Keratinocyte (primary cell): ENCODE measurements around the gene RCAN2. TPM values are rescaled to one million over a fixed set of nuclear protein-coding genes. Genes with fewer than 3 reads are reported as not detected.

ENCODE experiments used
- DNase-seq: peaks from one replicate; pipeline ENCODE4 v3.0.0-alpha.2; 2011; ENCODE audit warnings: low read depth, missing footprints, low spot score
- FAIRE-seq: peaks from 2 replicates; lab custom pipeline; 2011; peaks lifted over from hg19 to GRCh38; lab: Jason Lieb, UNC
- H2AFZ ChIP-seq: 2 replicates; pipeline ENCODE4 v1.6.0; 2012; ENCODE audit warnings: low read length, control low read depth, inconsistent platforms; ENCODE audit not compliant: control insufficient read depth
- H3K27ac ChIP-seq: 2 replicates; pipeline ENCODE4 v1.5.1; 2011; ENCODE audit warnings: low read length; ENCODE audit not compliant: control insufficient read depth, insufficient read depth
- H3K27me3 ChIP-seq: 3 replicates; pipeline ENCODE4 v1.6.0; 2011; ENCODE audit warnings: low read length; ENCODE audit not compliant: control insufficient read depth, insufficient read depth; ENCODE audit errors: extremely low read depth
- H3K36me3 ChIP-seq, 2 experiments: 2 replicates in 1 of 2; 3 replicates in 1 of 2; pipeline ENCODE4 v1.5.1; 2011; ENCODE audit warnings: low read length in 2 of 2, mild to moderate bottlenecking in 1 of 2; ENCODE audit not compliant: control insufficient read depth in 2 of 2, insufficient read depth in 2 of 2; ENCODE audit errors: extremely low read depth in 1 of 2
- H3K4me1 ChIP-seq: 3 replicates; pipeline ENCODE4 v1.5.1; 2011; ENCODE audit warnings: low read length; ENCODE audit not compliant: control insufficient read depth, insufficient read depth; ENCODE audit errors: extremely low read depth
- H3K4me2 ChIP-seq: 3 replicates; pipeline ENCODE4 v1.6.0; 2011; ENCODE audit warnings: low read depth, low read length; ENCODE audit not compliant: control insufficient read depth, insufficient read depth; ENCODE audit errors: extremely low read depth
- H3K4me3 ChIP-seq, 3 experiments: fragments of 200-600 bp in 1 of 3; sonication (generic) in 1 of 3; 2 replicates in 2 of 3; 3 replicates in 1 of 3; pipeline ENCODE4 v1.5.1; 2011 to 2016; ENCODE audit warnings: low read length in 3 of 3, mild to moderate bottlenecking in 3 of 3, control low read depth in 2 of 3, inconsistent platforms in 1 of 3, low read depth in 1 of 3, mixed read lengths in 1 of 3, mixed run types in 1 of 3, moderate library complexity in 1 of 3; ENCODE audit not compliant: control insufficient read depth in 2 of 3, insufficient read depth in 2 of 3; ENCODE audit errors: extremely low read depth in 1 of 3
- H3K79me2 ChIP-seq: 2 replicates; pipeline ENCODE4 v1.6.0; 2012; ENCODE audit warnings: low read length; ENCODE audit not compliant: control insufficient read depth, insufficient read depth
- H3K9ac ChIP-seq: 3 replicates; pipeline ENCODE4 v1.6.0; 2011; ENCODE audit warnings: low read length; ENCODE audit not compliant: control insufficient read depth, insufficient read depth; ENCODE audit errors: extremely low read depth
- H3K9me1 ChIP-seq: 3 replicates; pipeline ENCODE4 v1.6.0; 2011; ENCODE audit warnings: low read length; ENCODE audit not compliant: control insufficient read depth, insufficient read depth; ENCODE audit errors: extremely low read depth
- H3K9me3 ChIP-seq: 2 replicates; pipeline ENCODE4 v1.5.1; 2012; ENCODE audit warnings: low read depth, low read length; ENCODE audit not compliant: control insufficient read depth
- H4K20me1 ChIP-seq: 3 replicates; pipeline ENCODE4 v1.6.0; 2011; ENCODE audit warnings: low read length; ENCODE audit not compliant: control insufficient read depth, insufficient read depth; ENCODE audit errors: extremely low read depth
- EZH2 ChIP-seq: IDR thresholded peaks from one replicate; pipeline ENCODE4 v1.6.1; 2012; ENCODE audit warnings: inconsistent platforms, mild to moderate bottlenecking, low read length, moderate library complexity
- dilution Hi-C: fragments of 300-500 bp; cut with MboI; formaldehyde crosslinking; loops from one replicate; pipeline ENCODE4 v1.7.0; 2020; ENCODE audit warnings: low sequenced_read_pairs; ENCODE audit not compliant: extremely low pct_ligation_motif_present
- polyA plus RNA-seq, 5 experiments: library from polyadenylated mRNA; depleted of rRNA in 3 of 5; stranded (reverse) in 3 of 5; stranded (forward) in 1 of 5; unstranded in 1 of 5; fragments of >200 nt; gene quantifications; 1 replicate in 1 of 5; 2 replicates in 3 of 5; 3 replicates in 1 of 5; pipeline versions ENCODE4 v1.2.1 to v1.2.3, GENCODE V29; 2011 to 2012; ENCODE audit warnings: missing spikeins in 2 of 5, low read depth in 1 of 5, low replicate concordance in 1 of 5
- TF ChIP-seq, protein P1 (sequence below), 3 experiments: IDR thresholded peaks in 1 of 3; conservative IDR thresholded peaks in 1 of 3; optimal IDR thresholded peaks in 1 of 3; 2 replicates in 2 of 3; 3 replicates in 1 of 3; pipeline versions ENCODE3 to v1.5.1; 2011; ENCODE audit warnings: low read length in 3 of 3, mild to moderate bottlenecking in 3 of 3, moderate library complexity in 2 of 3, control low read depth in 1 of 3, inconsistent platforms in 1 of 3; ENCODE audit not compliant: insufficient read depth in 2 of 3; ENCODE audit errors: extremely low read depth in 1 of 3

Gene RCAN2
- polyA plus RNA-seq, 1 donor (not counting 4 experiments of a cell fraction or from before 2014, with no cell fraction given) = not detected

DNA sequence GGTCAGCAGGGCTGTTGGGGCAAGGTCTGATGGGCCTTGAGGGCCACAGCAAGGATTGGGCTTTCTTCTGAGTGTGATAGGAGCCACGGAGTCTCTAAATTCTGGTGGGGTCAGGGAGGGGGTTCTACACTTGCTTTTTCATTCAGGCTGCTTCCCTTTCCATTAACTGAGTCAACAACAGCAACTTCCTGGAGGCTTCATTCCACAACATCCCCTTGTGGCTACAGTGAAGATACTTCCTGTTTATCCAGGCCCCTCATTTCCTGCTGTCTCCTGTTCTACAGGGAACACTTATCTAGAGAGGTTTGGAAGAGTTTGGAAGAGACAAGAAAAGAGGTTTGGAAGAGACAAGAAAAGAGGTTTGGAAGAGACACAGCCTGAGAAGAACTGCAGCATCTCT lies 175.7 kb downstream of the RCAN2 start:
- DNase-seq = no peak
- no peak for FAIRE-seq
- H3K9me1 ChIP-seq = no peaks in the 10 kb centered on the region
- dilution Hi-C loops = no loop called here
- no peaks in the 10 kb centered on the region for H3K79me2 ChIP-seq
- H3K4me1 ChIP-seq = no peaks in the 10 kb centered on the region
- no peak overlapping the region for H3K4me2 ChIP-seq
- no peaks in the 10 kb centered on the region for H3K36me3 ChIP-seq
- no peaks in the 10 kb centered on the region for H4K20me1 ChIP-seq
- H3K4me3 ChIP-seq = no peak overlapping the region
- H3K9ac ChIP-seq = no peak overlapping the region
- no peaks in the 10 kb centered on the region for H3K27me3 ChIP-seq
- no peak overlapping the region for H2AFZ ChIP-seq
- TF ChIP-seq, protein P1, sequence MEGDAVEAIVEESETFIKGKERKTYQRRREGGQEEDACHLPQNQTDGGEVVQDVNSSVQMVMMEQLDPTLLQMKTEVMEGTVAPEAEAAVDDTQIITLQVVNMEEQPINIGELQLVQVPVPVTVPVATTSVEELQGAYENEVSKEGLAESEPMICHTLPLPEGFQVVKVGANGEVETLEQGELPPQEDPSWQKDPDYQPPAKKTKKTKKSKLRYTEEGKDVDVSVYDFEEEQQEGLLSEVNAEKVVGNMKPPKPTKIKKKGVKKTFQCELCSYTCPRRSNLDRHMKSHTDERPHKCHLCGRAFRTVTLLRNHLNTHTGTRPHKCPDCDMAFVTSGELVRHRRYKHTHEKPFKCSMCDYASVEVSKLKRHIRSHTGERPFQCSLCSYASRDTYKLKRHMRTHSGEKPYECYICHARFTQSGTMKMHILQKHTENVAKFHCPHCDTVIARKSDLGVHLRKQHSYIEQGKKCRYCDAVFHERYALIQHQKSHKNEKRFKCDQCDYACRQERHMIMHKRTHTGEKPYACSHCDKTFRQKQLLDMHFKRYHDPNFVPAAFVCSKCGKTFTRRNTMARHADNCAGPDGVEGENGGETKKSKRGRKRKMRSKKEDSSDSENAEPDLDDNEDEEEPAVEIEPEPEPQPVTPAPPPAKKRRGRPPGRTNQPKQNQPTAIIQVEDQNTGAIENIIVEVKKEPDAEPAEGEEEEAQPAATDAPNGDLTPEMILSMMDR (optimal IDR thresholded peaks at IDR 0.05 in 1 of 3, IDR thresholded peaks at IDR 0.05 in 1 of 3, conservative IDR thresholded peaks at IDR 0.05 in 1 of 3; ENCODE audit: extremely low read depth in 1 of 3, insufficient read depth in 2 of 3, low read length in 3 of 3) = no peak
- no peak for TF ChIP-seq EZH2
- H3K27ac ChIP-seq = no peak overlapping the region
- no peaks in the 10 kb centered on the region for H3K9me3 ChIP-seq

DNA sequence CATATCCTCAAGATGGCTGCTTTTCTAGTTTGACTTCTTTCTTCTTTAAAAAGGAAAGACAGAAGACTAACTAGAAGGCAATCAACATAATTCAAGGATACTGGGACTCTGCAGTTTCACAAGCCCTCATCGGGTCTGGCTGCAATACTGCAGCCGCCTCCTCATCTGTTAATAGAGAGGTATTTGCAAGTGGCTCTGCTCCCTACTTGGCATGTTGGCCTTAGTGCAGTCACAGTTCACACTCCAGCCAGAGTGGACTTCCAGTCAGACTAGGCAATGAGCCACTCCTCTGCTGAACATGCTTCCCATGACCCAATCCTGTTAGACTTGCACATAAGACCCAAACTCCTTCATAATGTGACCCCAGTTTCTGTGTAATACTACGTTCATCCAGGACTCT lies 178.6 kb downstream of the RCAN2 start:
- Histone ChIP-seq H3K4me3 (no peak overlapping the region), H3K9me1 (no peaks in the 10 kb centered on the region), H3K79me2 (no peaks in the 10 kb centered on the region), H3K9ac (no peak overlapping the region), H3K9me3 (no peaks in the 10 kb centered on the region), H3K27ac (no peak overlapping the region), H3K36me3 (no peaks in the 10 kb centered on the region), H3K27me3 (no peaks in the 10 kb centered on the region), H4K20me1 (no peaks in the 10 kb centered on the region), H2AFZ (no peak overlapping the region), H3K4me1 (no peaks in the 10 kb centered on the region), H3K4me2 (no peak overlapping the region)
- DNase-seq = no peak
- TF ChIP-seq, protein P1 (optimal IDR thresholded peaks at IDR 0.05 in 1 of 3, IDR thresholded peaks at IDR 0.05 in 1 of 3, conservative IDR thresholded peaks at IDR 0.05 in 1 of 3; ENCODE audit: extremely low read depth in 1 of 3, insufficient read depth in 2 of 3, low read length in 3 of 3) = no peak
- no peak for TF ChIP-seq EZH2
- dilution Hi-C loops = no loop called here
- FAIRE-seq = no peak
